HEK293T (cell line): ENCODE results near the gene SMC3.

Experiments used
- ARNT ChIP-seq: fragments of 450-650 bp; IDR thresholded peaks from 2 replicates; pipeline ENCODE4 v1.6.1; 2017; ENCODE audit warnings: mild to moderate bottlenecking
- BHLHE40 ChIP-seq: fragments of 450-650 bp; IDR thresholded peaks from 2 replicates; pipeline ENCODE4 v1.6.1; 2016; ENCODE audit warnings: mild to moderate bottlenecking, moderate library complexity, borderline replicate concordance
- CTBP1 ChIP-seq: fragments of 450-650 bp; IDR thresholded peaks from 2 replicates; pipeline ENCODE4 v1.6.1; 2016; ENCODE audit warnings: borderline replicate concordance
- ELF4 ChIP-seq: fragments of 450-650 bp; IDR thresholded peaks from 2 replicates; pipeline ENCODE4 v1.6.1; 2017; ENCODE audit warnings: antibody characterized with exemption
- FOXA1 ChIP-seq: fragments of 450-650 bp; IDR thresholded peaks from 2 replicates; pipeline ENCODE4 v1.6.1; 2016; ENCODE audit warnings: mild to moderate bottlenecking
- FOXM1 ChIP-seq: fragments of 450-650 bp; IDR thresholded peaks from 2 replicates; pipeline ENCODE4 v1.6.1; 2017; ENCODE audit warnings: mild to moderate bottlenecking, borderline replicate concordance
- LEF1 ChIP-seq: fragments of 450-650 bp; IDR thresholded peaks from 2 replicates; pipeline ENCODE4 v1.6.1; 2017; ENCODE audit warnings: mild to moderate bottlenecking, borderline replicate concordance
- NFRKB ChIP-seq: fragments of 450-650 bp; IDR thresholded peaks from 2 replicates; pipeline ENCODE4 v1.6.1; 2016; ENCODE audit warnings: mild to moderate bottlenecking, moderate library complexity
- SP1 ChIP-seq: fragments of 450-650 bp; IDR thresholded peaks from 2 replicates; pipeline ENCODE4 v1.6.1; 2017
- SUZ12 ChIP-seq: fragments of 450-650 bp; IDR thresholded peaks from 2 replicates; pipeline ENCODE4 v1.6.1; 2016; ENCODE audit warnings: mild to moderate bottlenecking
- TARDBP ChIP-seq: fragments of 450-650 bp; IDR thresholded peaks from 2 replicates; pipeline ENCODE4 v1.6.1; 2016
- ZNF384 ChIP-seq: fragments of 450-650 bp; IDR thresholded peaks from 2 replicates; pipeline ENCODE4 v1.6.1; 2016

DNA sequence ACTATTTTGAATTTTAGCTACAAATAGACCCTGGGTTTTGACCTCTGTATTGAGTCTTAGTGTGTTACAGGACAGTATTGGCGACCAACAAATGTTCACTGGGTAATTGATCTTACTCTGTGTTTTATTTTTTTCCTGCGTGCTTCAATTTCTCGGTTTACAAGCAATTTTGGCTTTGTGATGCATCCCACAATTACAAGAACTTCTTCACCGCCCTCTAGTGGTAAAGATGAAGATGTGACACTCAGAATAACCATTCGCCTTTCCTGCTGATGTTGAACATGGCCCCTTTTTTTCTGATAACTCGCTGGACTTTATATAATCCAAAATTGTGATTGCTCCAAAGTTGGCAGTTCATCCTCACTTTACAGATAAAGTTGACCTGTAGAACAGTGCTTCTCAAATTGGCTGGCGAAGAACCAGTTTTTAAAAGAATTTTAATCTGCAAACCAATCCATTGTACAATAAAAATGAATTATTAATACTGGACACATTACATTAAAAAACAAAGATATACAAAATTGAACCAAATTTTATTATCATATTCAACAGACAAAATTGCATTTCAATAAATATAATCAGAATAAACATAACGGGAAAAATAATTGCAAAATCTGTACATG, 20.2 kb upstream of the SMC3 start:
- TF ChIP-seq FOXM1 (no peak), SUZ12 (no peak), FOXA1 (no peak), NFRKB (no peak), TARDBP (no peak), BHLHE40 (no peak), LEF1 (no peak), SP1 (no peak), ZNF384 (peak; percentile 56; the same call in 1 of the 2 replicates), ARNT (no peak), ELF4 (no peak), CTBP1 (no peak)
